Stimulated activated CD4-positive, alpha-beta T cell treated with anti-CD3 and anti-CD28 coated beads, TNF-alpha, amount 100 ng/mL, for 48 hours (primary cell): Measurements from ENCODE around the gene CFAP157.
"Not testable (repeated sequence)": the region's sequence is repeated elsewhere in the genome, so short reads cannot be mapped to it uniquely, and the experiment has no call there.

Experiments
- DNase-seq, 3 donors: peaks; one replicate each; pipeline ENCODE4 v3.0.0-alpha.2; 2020; ENCODE audit warnings: low read depth in 3 of 3

Gene CFAP157

DNA sequence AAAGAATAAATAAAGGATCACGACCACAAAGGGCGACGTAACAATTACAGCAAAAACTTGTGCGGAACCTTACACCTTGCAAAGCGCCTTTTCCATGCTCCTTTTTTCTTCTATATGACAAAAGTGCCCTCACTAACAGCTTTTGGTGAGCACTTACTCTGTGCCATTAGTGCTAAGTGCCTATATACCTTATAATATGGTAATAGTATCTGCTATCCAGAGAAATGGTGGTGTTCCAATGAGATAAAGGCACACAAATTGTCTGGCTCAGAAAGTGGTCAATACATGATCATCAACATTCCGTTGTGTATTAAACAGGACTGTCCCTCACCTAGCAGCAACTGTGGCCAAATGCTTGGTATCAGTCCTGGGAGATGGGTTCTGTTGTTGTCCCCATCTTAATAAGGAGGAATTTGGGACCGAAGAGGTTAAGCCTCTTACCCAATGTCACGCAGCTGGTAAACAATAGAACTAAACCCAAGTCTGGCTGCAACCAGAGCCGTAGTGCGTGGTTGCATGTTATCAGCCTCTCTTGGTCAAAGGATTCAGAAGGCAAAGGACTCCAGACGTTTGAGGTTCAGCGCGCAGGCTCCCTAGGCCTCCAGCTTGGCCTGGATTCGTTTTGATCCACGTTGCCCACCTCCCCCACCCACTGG is 28.9 kb downstream of the CFAP157 start:
- DNase-seq: no peak

DNA sequence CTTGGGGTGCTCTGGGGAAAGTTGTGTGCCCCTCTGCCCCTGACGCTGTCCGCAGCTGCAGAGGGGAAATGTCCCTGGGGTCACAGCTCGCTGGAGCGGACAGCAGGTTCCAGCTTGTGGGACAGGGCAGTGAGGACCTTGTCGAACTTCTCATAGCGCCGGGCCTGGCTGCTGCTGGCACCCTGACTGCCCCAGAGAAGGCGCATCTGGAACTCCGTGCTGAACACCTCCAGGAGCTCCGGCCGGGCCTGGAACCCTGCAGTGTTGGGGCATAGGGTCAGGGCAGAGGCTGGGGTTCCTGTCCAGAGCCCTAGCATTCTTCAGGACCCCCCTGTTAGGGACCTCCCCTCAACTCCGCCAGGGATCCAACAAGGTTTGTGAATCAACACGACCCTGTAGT is 31.9 kb downstream of the CFAP157 start:
- DNase-seq: no peak

DNA sequence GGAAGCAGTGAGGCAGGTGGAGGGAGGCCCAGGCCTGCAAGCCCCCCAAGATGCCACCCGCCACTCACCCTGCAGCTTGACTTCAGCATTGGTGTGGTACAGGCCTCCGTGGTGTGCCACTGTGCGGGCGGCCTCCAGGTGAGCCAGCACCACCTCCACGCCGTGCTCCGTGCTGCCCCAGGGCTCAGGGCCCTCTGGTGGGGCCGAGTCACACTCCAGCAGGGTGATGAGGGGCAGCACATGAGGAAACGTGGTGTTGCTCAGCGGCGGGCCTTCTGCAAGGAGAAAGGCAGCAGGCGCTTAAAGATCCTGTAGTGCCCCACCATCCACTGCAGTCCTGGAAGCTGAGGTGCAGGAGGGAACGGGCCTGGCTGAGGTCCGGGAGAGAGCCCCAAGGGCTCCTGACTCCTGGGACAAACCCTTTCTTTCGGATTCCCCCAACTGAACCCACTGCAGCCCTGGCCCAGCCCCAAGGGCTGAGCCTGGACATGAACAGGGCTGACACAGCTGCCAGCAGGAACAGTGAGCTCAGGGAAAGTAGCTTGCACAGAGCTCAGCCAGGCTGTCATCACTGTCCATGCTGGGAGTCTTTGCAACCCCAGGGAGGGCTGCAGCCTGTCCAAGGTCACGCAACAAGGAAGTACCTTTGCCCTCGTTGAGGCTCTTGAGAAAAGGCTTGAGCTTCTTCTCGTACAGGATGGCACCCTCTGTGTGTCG is 33.0 kb downstream of the CFAP157 start:
- no peak for DNase-seq

DNA sequence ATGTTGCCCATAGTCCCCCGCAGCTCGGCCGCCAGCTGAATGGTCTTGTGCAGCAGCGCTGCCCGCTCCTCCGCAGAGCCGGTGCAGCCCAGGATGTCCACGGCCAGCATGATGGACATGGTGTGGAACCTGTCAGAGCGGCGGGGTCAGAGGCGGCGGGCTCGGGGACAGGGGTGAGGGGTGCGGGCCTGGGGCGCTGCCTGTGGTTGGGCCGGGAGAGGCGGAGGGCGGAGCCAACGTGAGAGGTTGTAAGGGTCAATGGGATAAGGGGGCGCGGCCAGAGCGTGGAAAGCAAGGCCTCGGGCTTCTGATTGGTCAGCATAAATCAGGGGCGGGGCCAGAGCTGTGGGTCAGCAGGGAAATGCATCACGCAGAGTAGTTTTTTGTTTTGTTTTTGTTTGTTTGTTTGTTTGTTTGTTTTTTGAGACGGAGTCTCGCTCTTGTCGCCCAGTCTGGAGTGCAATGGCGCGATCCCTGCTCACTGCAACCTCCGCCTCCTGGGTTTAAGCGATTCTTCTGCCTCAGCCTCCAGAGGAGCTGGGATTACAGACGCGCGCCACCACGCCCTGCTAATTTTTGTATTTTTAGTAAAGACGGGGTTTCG is 35.1 kb downstream of the CFAP157 start:
- DNase-seq: no peak

DNA sequence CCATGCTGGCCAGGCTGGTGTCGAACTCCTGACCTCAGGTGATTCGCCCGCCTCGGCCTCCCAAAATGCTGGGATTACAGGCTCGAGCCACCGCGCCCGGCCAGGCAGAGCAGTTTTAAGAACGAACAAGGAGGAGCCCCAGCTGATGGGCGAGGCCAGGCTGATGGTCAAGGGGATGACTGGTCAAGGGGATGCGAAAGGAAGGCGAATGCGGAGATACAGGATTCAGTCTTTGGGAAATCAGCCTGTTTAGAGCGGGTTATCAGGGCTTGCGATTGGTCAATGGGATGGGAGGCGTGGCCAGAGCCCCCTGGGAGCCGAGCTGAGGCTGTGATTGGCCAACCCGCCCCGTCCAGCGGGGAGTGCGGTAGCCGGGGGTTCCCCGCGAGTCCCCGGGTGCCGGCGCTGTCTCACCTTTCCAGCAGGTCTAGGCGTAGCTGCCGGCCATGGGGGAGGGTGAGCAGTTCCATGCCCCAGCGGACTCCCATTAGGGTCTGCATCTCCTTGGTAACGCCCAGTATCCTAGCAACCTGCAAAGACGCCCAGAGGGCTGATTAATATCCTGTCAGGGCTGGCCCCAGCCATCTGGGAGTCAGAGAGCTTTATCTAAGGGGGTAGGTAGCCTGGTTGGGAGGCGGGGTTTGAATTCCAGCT is 35.8 kb downstream of the CFAP157 start:
- no peak for DNase-seq

DNA sequence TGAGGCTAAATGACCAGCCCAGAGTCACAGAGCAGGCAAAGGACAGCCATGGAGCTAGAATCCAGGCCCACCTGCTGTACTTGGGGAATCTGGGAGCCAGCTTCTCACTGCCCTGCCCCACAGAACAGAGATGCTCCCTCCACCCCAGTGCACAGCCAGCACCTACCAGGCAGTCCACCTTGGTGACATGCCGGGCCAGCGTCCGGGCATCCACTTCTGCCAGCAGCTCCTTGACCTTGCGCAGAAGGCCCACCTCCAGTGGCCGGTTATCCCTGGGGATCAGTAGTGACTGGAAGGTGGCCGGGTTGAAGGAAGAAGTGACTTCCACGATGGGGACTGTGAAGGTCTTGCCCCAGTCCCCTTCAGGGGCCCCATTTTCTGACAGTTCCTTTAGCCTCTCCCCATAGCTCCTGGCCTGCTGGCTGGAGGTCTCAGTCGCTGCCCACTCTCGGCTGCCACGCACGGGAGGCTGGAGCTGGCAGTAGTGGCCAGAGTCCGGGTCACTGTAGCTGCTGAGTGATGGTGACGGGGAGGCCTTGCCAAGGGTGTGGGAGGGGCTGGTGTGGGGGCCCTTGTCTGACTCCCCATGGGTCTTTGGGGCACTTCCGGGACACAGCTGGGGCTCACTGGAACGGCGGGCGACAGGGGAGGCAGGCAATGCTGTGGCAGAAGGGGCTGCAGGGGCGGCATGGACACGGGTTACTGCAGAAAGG is 37.8 kb downstream of the CFAP157 start:
- no peak for DNase-seq

DNA sequence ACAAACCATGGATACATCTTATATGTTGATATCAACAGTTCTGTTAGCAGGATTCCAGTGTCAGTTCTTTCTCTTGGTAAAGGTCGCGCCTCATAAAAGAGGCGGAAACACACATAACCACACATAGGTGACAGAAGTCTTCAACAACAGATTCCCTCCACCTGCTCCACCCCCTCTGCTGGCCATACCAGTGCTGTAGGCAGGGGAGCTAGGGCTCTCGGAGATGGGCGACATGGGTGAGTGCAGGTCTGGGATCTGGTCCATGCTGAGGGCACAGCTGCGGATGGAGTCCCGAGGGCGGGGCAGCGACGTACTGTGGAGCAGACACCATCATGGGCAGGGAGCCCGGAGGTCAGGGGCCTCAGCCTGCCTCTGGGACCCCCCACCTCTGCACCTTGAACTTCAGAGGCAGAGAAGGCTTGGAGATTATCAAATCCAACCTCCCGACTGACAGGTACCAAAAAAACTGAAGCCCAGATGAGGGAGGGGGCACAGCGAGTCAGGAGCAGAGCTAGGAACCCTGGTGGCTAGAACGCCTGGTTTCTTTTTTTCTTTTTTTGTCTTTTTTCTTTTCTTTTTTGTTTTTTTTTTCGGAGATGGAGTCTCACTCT is 40.3 kb downstream of the CFAP157 start:
- no peak for DNase-seq

DNA sequence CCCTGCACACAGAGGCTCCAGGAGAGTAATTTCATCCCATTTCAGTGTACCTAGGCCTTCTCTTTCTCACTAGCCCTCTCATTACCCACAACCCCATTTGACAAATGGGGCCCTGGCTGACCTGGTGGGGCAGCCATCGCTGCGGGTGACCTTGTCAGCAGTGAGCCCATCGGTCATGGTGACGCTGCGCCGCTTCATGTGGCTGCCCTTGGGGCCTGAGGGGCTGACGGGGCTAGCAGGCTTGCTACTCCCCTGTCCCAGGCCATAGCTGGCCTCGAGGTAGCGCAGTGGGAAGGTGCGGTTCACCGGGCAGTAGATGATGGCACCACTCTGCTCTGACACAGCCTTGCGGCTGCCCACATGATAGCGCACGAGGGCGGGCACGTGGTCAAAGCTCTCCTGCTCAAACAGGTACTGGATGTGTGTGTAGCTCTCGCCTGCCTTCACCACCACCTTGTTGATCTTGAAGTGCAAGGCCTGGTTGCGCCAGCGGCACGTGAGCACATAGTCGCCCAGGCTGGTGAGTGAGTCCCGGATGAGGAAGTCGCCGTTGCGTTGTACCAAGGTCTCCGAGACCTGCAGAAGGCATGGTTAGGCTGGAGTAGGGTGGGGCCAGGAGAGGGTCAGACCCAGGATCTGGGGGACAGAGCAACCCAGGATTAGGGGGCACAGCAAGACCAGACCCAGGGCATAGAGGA is 42.5 kb downstream of the CFAP157 start:
- DNase-seq: no peak

DNA sequence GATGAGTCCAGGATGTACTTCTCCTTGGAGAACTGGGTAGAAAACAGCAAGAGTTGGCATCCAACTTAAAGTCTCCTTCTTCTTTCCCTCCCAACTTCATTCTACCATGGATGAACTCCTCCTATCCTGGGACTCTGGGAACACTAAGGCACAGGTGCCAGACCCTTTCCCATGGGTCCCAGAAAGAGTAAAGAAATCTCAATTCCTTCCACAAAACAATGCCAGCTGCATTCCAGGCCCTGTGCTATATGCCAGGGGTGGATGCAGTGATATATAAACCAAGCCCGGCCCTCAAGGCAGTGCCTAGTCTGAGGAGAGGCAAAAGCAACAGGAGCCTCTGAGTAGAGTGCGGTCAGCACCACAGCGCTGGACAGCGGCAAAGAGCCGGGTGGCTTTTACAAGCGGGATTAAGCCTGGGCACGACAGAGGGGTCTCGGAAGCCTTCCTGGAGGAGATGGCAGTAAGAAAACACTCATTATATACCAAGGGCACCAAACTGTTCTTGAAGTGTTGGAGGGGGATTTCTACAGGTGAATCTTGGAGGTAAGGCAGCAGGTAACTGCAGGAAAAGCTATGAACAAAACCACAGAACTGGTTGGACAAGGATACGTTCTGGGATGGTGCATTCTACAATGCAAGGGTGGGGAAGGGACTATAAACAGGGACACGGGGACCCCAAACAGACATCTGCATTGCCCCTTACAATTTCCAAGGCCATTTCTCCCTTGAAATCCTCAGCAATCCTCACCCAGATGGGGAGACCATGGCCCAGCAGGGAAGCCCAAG is 44.7 kb downstream of the CFAP157 start:
- DNase-seq: no peak

DNA sequence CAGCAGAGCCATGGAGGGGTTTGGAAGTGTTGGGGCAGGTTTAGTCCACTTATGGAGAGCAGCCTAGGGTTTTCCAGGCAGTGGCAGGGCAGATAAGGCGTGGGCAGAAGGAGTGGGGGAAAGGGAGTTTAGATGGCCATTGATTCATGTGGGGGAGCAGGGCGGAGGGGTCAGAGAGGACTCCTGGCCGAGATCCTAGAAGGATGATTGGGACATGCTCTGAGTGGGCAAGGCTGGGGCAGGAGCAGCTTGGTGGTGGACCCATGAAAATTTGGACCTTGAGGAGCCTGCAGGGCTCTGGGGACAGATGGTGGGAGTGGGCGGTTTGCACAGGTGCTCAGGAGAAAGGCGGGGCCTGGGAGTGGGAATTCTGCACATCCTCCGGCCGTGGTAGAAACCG is 46.4 kb downstream of the CFAP157 start:
- DNase-seq: no peak

DNA sequence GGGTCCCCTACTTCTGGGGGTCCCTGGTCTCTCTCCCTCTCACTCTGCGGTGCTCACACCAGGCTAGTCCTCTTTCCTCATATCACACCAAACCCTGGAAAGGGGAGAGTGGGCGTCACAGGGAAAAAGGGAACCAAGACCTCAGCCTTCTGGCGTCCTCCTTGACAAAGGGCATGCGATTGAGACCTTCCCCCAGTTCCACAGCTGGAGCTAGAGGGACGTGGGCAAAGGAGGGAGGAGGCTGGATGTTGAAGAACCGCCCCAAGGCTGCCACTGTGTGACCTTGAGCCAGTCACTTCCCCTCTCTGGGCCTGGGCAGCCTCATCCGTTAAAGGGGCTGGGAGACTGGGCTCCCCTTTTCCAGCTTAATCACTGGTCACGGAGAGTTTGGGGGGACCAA is 46.8 kb downstream of the CFAP157 start:
- DNase-seq: no peak

DNA sequence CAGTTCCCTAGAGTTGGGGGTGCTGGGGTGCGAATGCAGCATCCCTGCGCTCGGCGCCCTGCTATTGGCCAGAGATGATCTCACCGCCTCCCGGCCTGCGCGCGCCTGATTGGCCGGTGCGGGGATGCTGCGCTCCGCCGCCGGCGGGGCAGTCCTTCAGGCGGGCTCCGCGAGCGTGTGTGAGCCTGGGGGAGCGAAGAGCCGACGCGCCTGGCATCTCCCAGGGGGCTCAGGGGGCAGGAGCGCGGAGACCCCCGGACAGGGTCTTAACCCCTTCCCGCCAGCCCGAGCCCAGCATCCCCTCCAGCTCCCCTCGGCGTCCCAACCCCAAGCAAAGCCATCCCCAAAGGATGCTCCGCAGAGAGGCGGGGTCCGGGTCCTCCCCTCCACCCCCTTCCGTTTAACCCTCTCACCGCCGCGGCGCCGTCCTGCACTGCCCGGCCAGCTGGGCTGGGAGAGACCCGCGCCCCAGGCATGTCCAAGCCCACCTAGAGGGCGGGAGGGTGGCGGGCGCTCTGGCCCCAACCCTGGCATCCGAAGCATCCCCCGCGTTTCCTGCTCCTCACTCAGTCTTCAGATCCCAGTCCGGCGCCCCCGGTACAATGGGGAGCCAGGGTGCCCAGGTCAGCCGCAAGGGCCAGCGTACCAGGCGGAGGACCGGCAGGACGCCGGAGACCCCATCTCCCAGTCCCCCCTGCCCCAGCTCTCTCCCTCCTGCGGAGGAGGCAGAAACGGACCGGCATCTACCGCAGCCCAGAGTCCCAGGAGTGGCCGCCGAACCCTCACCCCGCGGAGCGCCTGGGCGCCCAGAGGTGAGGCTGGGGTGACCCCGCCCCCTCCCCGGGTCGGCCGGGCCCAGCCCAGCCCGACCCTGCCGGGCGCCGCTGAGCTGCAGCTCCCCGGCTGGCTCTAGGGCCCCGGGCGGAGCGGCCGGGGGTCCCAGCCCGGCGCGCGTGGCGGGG is 47.6 kb downstream of the CFAP157 start:
- DNase-seq: no peak

DNA sequence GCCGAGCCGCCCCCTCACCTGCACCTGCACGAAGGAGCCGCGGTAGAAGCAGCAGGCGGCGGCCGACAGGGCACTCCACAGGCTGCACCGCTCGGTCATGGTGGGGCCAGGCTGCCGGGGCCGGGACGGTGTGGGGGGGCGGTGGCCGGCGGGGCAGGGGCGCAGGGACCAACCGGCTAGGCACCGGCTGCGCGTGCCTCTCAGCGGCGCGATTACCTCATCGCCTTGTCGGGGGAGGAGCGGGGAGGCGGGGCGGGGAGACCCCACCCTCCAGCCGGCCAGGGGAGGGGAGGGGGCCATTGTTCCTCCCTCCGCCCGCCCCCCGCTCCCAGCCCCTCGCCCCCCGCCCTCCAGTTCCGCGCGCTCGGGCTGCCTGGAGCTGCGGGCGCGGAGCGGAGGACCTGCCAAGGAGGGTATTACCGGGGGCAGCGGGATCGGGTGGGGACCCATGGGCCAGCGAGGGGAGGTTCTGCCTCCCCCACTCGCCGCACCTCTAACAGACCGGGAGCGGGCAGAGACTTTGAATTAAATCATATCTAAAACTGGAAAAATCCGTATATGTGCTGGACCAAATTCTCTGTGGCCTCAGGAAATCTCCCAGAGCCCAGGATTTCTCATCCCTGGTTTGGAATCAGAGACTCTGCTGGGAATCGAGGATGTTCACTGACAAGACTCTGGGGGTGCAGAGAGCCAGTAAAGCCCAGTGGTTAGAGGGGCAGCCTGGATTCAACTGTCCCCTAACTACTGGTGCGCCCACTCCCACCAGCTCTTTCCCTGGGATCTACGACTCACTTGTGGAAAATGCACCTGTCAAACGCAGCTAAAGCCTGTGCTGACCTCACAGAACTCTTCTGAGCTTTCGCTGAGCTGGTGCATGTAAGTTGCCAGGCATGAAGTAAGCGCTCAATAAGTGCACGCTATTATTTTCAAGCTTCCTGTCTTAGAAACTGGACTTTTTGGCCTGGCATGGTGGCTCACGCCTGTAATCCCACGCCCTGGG is 48.6 kb downstream of the CFAP157 start:
- no peak for DNase-seq

DNA sequence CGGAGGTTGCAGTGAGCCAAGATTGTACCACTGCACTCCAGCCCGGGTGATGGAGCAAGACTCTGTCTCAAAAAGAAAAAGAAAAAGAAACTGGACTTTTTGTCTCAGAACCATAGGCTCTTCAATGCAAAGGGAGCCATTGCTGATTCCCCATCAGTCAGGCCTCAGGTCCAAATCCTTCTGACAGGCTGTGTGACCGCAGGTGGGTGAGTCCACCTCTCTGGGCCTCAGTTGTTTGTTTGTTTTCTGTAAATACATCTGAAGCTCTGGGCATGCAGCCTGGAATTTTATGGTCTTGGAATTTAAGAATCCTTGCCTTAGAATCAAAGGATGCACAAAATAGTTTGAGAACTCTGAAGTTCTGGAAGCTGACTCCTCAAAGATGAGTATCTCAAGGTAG is 49.4 kb downstream of the CFAP157 start:
- DNase-seq: no peak

DNA sequence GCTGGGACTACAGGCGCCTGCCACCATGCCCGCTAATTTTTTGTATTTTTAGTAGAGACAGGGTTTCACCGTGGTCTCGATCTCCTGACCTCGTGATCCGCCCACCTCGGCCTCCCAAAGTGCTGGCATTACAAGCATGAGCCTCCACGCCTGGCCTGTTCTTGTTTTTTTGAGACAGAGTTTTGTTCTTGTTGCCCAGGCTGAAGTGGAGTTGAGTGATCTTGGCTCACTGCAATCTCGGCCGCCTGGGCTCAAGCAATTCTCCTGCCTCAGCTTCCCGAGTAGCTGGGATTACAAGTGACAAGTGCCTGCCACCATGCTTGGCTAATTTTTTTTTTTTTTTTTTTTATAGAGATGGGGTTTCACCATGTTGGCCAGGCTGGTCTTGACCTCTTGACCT is 50.0 kb downstream of the CFAP157 start:
- not testable (repeated sequence) for DNase-seq

DNA sequence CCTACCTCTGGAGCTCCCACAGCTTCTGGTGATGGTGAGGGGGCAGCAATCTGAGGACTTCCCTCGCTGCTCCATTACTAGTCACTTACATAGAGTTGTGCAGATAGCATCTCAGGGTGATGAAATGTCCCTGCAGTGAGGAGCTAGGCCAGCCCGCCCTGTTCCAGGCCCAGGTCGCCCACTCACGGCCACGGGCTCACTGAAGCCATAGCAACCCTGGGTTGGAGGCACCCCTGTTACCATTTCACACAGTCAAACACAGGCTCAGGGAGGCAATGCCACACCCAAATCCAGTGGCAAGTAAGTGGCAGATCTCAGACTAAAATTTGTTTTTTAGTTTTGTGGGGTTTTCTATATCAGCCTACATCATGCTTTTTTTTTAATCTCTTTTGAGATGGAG is 52.1 kb downstream of the CFAP157 start:
- no peak for DNase-seq

DNA sequence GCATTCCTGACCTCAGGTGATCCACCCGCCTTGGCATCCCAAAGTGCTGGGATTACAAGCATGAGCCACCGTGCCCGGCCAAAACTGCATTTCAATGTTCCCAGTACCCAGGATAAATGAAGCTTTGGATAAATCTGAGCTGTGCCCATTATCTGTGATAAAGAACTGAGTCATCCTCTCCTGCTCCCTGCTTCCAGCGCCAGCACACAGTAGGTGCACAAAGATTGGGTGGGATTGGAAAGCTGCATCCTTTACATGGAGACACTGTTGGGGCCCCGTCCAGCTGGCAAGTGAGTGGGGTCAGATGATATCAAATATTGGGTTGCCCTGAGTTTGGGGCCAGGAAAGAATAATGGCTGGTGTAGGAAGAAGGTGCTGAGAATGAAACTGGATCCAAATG is 54.3 kb downstream of the CFAP157 start:
- no peak for DNase-seq

DNA sequence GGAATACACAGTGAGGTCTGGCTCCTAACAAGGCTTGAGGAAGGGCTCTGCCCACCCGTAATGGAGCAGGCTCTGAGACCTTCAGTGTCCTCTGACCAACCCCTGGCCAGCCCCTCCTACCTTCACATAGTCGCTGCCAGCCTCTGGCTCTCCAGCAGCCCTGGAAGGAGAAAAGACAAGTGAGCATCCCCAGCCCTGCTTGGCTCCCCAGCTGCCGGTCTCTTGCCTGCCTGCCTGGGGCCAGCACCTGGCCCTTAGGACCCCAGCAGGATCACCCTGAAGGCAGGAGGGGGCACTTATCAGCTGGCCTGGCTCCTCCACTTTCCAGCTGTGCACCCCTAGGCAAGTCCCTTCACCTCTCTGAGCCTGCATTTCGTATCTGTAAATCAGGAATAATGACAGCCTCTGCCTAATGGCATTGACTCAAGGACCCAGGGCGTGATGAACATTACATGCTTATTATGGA is 54.7 kb downstream of the CFAP157 start:
- DNase-seq: no peak
